Mesenteric fat pad (tissue), 1 donor: Measurements from ENCODE around the gene FGD2. TPM values are rescaled to one million over a fixed set of nuclear protein-coding genes. Genes with fewer than 3 reads are reported as not detected.
"Not testable (repeated sequence)": the region's sequence is repeated elsewhere in the genome, so short reads cannot be mapped to it uniquely, and the experiment has no call there.

Experiments used
- DNase-seq: peaks from one replicate; pipeline ENCODE4 v3.0.0-alpha.2; 2020; ENCODE audit warnings: low spot score
- total RNA-seq: library from RNA; stranded (reverse); fragmentation: NEBNext Ultra II Directional; extraction: Animal tissue kit (Norgen Biotek cat#: 25700); gene quantifications from one replicate; pipeline ENCODE4 v1.2.1, GENCODE V29; 2021
- donor health status: DM: yes; HTN: yes; CAD: no.

The FGD2 gene
- total RNA-seq, 1 donor from 2014 or later, result 32.6 TPM

DNA sequence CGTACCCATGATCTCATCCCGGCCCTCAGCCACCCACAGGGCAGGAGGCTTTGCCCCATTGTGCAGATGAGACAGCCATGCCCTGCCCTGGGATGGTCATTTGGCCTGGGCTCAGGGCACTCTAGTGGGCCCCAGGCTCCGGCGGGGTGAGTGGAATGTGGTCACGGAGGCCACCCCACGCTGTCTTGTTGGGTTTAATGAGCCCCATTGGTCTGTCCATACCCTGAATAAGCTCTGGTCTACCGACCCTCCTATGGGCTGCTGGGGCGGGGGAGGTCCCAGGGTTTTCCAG is 50.6 kb downstream of the FGD2 start:
- DNase-seq, result no peak

DNA sequence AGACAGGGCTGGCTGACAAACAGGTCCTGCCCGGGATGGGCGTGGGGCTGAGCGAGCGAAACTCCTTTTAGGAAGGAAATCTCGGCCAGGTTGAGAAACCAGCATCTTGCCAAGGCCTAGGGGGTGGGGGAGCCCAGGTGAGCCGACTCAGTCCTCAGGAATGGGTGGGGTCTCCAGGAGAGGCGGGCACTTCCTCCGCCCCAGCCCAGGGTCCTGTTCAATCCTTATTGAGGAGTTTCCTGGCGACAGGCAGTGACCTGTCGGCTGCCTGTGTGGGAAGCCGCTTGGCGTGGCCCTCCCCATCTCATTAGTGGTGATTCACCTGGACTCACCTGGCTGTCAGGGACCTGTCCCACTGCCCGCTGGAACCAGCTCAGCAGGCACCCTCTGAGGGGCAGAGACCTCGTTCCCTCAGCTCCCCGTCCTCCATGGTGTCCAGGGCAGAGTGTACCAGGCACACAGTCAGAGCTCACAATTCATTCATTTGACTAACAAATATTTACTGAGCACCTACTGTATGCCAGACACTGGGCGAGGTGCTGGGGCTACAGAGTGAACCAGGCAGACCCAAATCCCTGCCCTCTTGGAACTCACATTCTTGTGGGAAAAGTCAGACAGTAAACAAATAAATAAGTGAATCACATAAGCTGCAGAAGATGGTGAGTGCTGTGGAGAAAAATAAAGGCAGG is 51.1 kb downstream of the FGD2 start:
- no peak for DNase-seq

DNA sequence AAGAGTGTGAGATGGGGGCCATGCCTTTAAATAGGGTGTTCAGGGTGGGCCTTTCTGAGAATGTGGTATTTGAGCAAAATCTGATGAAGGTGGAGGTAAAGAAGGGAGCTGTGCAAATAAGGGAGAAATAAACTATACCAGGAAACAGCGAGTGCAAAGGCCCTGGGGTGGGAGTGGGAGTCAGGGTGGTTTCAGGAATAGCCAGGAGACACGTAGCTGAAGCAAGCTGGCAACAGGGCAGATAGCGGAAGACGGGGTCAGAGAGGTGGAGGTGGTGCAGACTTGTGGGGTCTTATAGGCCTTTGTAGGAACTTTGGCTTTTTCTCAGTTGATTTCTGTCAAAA is 51.6 kb downstream of the FGD2 start:
- no peak for DNase-seq

- DNase-seq, result no peak
Measured at GRCh38 chr6:37057678-37058077, 52.2 kb downstream of the FGD2 start.

- no peak for DNase-seq
Measured at GRCh38 chr6:37058084-37058586, 52.7 kb downstream of the FGD2 start.

DNA sequence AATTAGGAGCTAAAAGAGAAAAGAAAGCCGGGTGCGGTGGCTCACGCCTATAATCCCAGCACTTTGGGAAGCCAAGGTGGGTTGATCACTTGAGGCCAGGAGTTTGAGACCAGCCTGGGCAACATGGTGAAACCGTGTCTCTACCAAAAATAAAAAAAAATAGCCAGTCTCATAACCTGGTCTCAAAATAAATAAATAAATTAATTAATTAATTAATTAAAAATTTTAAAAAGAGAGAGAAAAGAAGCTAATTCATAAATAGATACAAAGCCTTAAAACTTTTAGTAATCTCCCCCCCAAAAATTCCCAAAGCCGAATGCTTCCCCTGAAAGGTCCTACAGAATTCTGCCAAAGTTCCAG is 53.5 kb downstream of the FGD2 start:
- not testable (repeated sequence) for DNase-seq

DNA sequence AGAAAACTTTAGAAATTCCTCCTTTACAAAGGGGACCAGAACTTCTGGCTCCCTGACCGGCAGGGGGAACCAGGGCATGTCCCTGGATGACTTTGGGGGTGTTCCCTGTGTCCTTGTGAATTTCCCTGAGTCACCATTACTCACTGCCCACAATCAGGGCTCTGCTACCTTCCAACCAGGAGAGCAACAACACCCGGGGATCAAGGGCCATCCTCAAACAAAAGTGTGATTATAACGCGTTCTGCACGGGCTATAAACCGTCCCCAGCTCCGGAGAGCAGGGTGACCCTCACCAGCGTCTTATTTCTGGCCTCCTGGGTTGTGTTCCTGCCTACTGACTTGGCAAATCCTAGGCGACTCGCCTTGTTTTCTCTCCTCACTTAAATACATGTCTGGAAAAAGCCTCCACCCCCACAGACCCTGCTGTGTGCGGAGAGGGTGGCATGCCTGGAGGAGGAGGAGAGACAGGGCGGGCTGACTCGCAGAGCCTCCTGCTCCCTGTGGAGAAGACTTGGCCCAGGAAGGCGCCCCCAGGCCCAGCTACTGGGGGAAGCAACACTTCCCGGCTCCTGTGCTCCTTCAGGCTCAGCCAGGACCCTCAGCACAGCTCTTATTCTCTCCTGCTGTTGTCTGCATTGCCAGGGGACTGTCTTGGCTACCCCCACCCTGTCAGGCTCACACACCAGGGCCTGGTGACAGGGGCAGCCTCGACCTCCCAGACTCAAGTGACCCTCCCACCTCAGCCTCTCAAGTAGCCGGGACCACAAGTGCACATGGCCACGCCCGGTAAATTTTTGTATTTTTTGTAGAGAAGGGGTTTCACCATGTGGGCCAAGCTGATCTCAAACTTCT is 54.1 kb downstream of the FGD2 start:
- DNase-seq, result no peak

- no peak for DNase-seq
Measured at GRCh38 chr6:37060195-37060559, 54.7 kb downstream of the FGD2 start.

DNA sequence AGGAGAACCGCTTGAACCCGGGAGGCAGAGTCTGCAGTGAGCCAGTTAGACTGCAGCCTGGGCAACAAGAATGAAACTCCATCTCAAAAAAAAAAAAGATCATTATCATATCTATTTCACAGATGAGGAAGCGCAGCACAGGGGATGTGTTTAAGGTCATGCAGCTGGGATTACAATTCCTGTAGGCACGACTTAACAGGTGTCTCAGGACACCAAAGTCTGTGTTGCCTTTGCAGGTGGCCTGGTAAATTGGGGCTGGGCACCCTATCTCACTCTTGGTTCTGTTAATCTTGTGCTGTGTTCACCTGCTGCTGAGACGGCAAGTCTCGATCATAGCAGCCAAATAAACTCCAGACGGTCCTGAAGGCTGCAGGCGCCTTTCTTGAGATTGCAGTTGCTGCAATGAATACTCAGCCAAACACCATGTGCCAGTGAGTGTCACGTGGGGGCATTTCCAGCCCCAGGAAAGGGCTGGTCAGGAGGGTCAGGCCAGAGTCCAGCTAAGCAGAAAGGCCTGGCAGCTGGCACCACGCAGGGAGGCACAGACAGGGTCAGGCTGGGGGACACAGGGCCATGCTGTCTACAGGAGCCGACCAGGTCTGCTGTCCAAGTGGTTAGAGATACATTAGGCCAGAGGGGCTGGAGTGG is 55.8 kb downstream of the FGD2 start:
- DNase-seq, result no peak

- no peak for DNase-seq
Measured at GRCh38 chr6:37062424-37062823, 57.0 kb downstream of the FGD2 start.

GRCh38 chr6:37068356-37069270 is 63.2 kb downstream of the FGD2 start:
- DNase-seq, result no peak

DNA sequence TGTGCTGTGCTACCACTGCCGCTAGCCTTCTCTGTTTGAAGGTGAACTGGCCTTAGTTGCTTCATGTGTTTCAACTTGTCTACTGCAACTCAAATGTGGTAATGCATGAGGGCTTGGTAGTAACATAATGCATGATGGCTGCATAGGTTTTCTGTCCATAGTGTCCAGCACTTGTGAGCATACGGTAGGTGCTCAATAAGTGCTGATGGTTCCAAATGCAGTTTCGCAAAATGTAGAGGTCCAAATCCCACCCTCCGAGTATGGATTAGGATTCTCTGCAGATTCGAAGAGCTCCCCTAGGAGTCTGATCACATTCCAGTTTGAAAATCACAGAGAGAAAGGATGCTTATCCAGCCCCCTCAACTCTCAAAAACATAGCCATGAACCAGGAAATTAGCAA is 64.2 kb downstream of the FGD2 start:
- no peak for DNase-seq

- no peak for DNase-seq
Measured at GRCh38 chr6:37072526-37072925, 67.1 kb downstream of the FGD2 start.

- DNase-seq, result no peak
Measured at GRCh38 chr6:37074053-37074827, 68.8 kb downstream of the FGD2 start.

DNA sequence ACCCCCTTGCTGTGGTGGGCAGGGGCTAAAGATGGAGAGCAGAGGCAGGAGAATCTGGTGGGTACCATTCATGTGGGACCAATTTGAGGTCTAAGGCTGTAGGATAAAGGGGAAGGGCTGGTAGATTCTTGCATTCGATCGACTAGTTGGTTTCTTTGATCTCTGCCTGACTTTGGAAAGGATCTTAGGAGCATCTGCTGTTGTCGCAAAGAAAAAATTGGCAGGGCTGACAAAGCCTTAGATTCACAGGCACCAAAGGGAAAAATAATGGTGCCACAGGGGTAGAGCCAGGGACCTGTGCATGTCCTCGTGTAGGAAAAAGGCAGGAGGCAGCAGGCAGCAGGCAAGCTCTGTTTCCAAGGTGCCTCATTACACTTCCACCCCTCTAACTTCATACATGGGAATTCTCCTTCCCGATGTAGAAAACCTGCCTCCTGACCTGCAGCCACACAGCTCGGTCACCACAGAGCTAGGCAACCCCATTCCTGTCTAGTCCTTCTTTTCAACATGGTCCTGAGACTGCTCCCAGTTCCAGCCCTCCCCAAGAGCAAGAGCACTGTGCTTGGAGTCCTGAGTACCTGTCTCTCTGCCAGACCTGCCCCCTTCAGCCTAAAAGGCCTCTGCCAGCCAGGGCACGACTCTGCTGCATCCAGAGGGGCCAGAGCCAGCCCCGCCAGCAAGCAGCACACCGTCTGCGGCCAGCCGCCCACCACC is 71.9 kb downstream of the FGD2 start:
- DNase-seq, result no peak

GRCh38 chr6:37077905-37078296 is 72.4 kb downstream of the FGD2 start:
- DNase-seq, result peak; percentile 91
